OCI-LY7 (cell line): ENCODE data around the gene TRMT1. TPM values are rescaled to one million over a fixed set of nuclear protein-coding genes. Genes with fewer than 3 reads are reported as not detected.

Experiments used
- BruUV-seq: library from RNA; stranded (reverse); fragments of 400-500 nt; replicated peaks from 2 replicates; lab custom pipeline; 2021; lab: Mats Ljungman, UMichigan
- CTCF ChIA-PET: fragments of 300-600 bp; sonication (Branson Sonifier 250); formaldehyde crosslinking; loops from one replicate; lab custom pipeline; 2022; ENCODE audit warnings: antibody characterized with exemption; ENCODE audit not compliant: unreplicated experiment; lab: Charles Lee
- POLR2A ChIA-PET: fragments of 300-600 bp; sonication (Branson Sonifier 250); formaldehyde crosslinking; loops from one replicate; lab custom pipeline; 2022; ENCODE audit warnings: antibody characterized with exemption; lab: Charles Lee
- DNase-seq: peaks from one replicate; pipeline ENCODE4 v3.0.0-alpha.2; 2015; ENCODE audit warnings: low spot score
- H2AFZ ChIP-seq: fragments of 200-600 bp; sonication (generic), shearing (Covaris generic); 2 replicates; pipeline ENCODE4 v1.6.1; 2014; ENCODE audit warnings: mild to moderate bottlenecking, antibody characterized with exemption, low read length, moderate library complexity
- H3K27ac ChIP-seq: fragments of 200-600 bp; sonication (generic); 2 replicates; pipeline ENCODE4 v1.5.1; 2014; ENCODE audit warnings: mixed run types, low read depth, mild to moderate bottlenecking, moderate library complexity, low read length, inconsistent platforms; ENCODE audit not compliant: poor library complexity, severe bottlenecking
- H3K36me3 ChIP-seq: fragments of 200-600 bp; sonication (generic); 2 replicates; pipeline ENCODE4 v1.6.1; 2014; ENCODE audit warnings: mild to moderate bottlenecking, antibody characterized with exemption, low read length, moderate library complexity, mixed read lengths; ENCODE audit not compliant: insufficient read depth
- H3K4me1 ChIP-seq: fragments of 200-600 bp; sonication (generic); 2 replicates; pipeline ENCODE4 v1.5.1; 2014; ENCODE audit warnings: mild to moderate bottlenecking, low read length; ENCODE audit not compliant: insufficient read depth, poor library complexity, severe bottlenecking
- H3K4me2 ChIP-seq: fragments of 200-600 bp; sonication (generic); 2 replicates; pipeline ENCODE4 v1.6.1; 2014; ENCODE audit warnings: mild to moderate bottlenecking, low read length
- H3K4me3 ChIP-seq: fragments of 200-600 bp; sonication (generic); 2 replicates; pipeline ENCODE4 v1.5.1; 2014; ENCODE audit warnings: mild to moderate bottlenecking, low read depth, low read length; ENCODE audit not compliant: poor library complexity, severe bottlenecking
- H3K79me2 ChIP-seq: fragments of 200-600 bp; sonication (generic); 2 replicates; pipeline ENCODE4 v1.6.1; 2016; ENCODE audit warnings: low read depth, mild to moderate bottlenecking, low read length, moderate library complexity, mixed read lengths; ENCODE audit not compliant: insufficient read depth
- H3K9me2 ChIP-seq: fragments of 200-600 bp; sonication (generic); 2 replicates; pipeline ENCODE4 v1.6.1; 2016; ENCODE audit warnings: mild to moderate bottlenecking, low read length, mixed read lengths; ENCODE audit not compliant: insufficient read depth
- H3K9me3 ChIP-seq: fragments of 200-600 bp; sonication (generic); 2 replicates; pipeline ENCODE4 v1.6.1; 2014; ENCODE audit warnings: mild to moderate bottlenecking, mixed run types, low read length, mixed read lengths
- H4K20me1 ChIP-seq: fragments of 200-600 bp; sonication (generic); 2 replicates; pipeline ENCODE4 v1.6.1; 2014; ENCODE audit warnings: mild to moderate bottlenecking, antibody characterized with exemption, low read length, moderate library complexity, mixed read lengths; ENCODE audit not compliant: insufficient read depth
- EZH2phosphoT487 ChIP-seq: fragments of 200-600 bp; sonication (generic); IDR thresholded peaks from 2 replicates; pipeline ENCODE4 v1.6.1; 2018; ENCODE audit warnings: low read depth, borderline replicate concordance, mild to moderate bottlenecking, mixed run types, antibody characterized with exemption, low read length, moderate library complexity, mixed read lengths
- intact Hi-C: fragments of 100-400 bp; cut with micrococcal nuclease; formaldehyde crosslinking; loops from one replicate; pipeline ENCODE4 v1.10.0; 2022; ENCODE audit not compliant: unreplicated experiment
- total RNA-seq, 2 experiments: library from RNA; depleted of rRNA in 1 of 2; stranded (reverse); fragments of >200 nt in 1 of 2; shearing (Covaris generic) in 1 of 2; gene quantifications; 2 replicates each; pipeline ENCODE4 v1.2.3, GENCODE V29; 2014 to 2022
- TF ChIP-seq, protein P1 (sequence below): fragments of 200-600 bp; sonication (generic); conservative IDR thresholded peaks from 2 replicates; pipeline ENCODE4 v1.5.1; 2014; ENCODE audit warnings: mild to moderate bottlenecking, antibody characterized with exemption, low read length, moderate library complexity, mixed read lengths

Gene TRMT1
- total RNA-seq, 2 experiments from 2014 or later, result 50.4 to 56.8 TPM

DNA sequence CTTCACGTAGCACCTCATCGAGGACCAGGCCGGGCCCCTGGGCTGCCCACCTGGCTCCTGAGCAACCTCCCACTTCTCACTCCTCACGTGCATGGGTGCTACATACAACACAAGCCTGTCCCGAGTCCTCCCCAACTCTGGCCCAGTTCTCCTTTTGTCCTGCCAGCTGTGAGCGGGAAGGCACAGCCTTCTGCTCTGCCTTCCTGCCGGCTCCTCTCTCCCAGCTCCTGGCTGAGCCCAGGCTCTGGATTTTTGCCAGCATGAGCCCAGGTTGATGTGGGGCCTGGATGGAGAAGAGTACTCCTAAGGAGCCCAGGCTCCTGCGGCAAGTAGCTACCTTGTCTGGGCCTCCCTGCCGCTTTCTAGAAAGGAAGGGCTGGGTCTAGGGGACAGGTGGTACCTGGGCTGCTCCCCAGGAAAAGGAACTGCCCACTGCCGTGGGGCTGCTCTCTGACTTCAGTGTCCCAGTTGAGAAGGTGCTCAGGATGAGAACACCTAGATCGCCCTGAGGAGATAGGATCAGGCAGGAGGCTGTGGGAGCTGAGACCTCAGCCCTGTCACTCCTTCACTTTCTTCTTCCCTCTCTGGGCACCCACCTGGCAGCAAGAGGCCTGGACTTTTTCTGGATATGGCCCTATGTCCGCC, 37.5 kb downstream of the TRMT1 start:
- Histone ChIP-seq H3K9me2 (no peaks in the 10 kb centered on the region), H4K20me1 (no peaks in the 10 kb centered on the region), H3K4me2 (no peak overlapping the region), H3K36me3 (no peaks in the 10 kb centered on the region), H3K27ac (no peak overlapping the region), H3K79me2 (no peaks in the 10 kb centered on the region), H2AFZ (no peak overlapping the region), H3K9me3 (no peaks in the 10 kb centered on the region), H3K4me3 (no peak overlapping the region), H3K4me1 (peaks cover 6% of the 10 kb centered on the region)
- intact Hi-C loops, result no loop called here
- CTCF ChIA-PET, result no interaction called here
- no peak for DNase-seq
- POLR2A ChIA-PET, result no interaction called here
- TF ChIP-seq, protein P1, sequence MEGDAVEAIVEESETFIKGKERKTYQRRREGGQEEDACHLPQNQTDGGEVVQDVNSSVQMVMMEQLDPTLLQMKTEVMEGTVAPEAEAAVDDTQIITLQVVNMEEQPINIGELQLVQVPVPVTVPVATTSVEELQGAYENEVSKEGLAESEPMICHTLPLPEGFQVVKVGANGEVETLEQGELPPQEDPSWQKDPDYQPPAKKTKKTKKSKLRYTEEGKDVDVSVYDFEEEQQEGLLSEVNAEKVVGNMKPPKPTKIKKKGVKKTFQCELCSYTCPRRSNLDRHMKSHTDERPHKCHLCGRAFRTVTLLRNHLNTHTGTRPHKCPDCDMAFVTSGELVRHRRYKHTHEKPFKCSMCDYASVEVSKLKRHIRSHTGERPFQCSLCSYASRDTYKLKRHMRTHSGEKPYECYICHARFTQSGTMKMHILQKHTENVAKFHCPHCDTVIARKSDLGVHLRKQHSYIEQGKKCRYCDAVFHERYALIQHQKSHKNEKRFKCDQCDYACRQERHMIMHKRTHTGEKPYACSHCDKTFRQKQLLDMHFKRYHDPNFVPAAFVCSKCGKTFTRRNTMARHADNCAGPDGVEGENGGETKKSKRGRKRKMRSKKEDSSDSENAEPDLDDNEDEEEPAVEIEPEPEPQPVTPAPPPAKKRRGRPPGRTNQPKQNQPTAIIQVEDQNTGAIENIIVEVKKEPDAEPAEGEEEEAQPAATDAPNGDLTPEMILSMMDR, result no peak
- no peak for TF ChIP-seq EZH2phosphoT487
- BruUV-seq, result no TSS peak

DNA sequence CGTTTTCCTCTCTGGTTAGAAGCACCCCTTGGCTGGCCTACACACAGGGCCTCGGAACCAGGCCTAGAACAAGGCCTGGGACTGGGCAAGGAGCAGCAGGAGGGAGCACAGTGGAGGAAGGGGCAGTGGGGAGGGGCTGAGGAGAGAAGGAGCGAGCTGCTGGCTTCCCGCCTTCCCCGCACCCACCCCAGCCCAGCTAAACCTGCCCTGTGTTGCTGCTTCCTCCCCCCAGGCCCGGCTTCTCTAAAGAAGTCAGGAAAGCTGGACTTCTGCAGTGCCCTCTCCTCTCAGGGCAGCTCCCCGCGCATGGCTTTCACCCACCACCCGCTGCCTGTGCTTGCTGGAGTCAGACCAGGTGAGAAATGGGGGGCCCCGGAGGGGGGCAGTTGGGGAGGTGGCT, 38.2 kb downstream of the TRMT1 start:
- POLR2A ChIA-PET, result no interaction called here

DNA sequence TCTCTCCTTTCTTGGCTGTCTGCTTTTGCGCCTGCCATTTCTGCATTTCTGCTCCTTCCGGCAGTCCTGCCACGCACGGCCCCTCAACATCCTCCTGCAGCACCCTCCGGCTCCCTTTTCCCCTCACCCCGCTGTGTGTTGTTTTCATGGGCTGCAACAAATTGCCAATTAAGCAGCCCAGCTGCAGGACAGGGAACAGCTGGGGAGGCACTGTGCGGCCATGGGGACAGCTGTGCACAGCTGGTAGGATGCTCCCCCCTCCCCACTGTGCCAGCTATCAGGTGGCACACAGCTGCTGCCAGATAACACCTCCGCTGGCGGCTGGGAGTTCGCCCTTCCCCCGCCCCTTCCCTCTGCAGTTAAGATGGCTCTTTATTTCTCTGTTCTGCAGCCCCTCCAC, 39.3 kb downstream of the TRMT1 start:
- Histone ChIP-seq H3K36me3 (no peaks in the 10 kb centered on the region), H3K4me2 (no peak overlapping the region), H3K4me3 (no peak overlapping the region), H3K9me2 (no peaks in the 10 kb centered on the region), H3K79me2 (no peaks in the 10 kb centered on the region), H3K4me1 (peaks cover 6% of the 10 kb centered on the region), H4K20me1 (no peaks in the 10 kb centered on the region), H2AFZ (no peak overlapping the region), H3K9me3 (no peaks in the 10 kb centered on the region), H3K27ac (no peak overlapping the region)
- no peak for DNase-seq
- ChIA-PET CTCF (no interaction called here), POLR2A (interaction anchor here (0.7 kb wide), 1 partner anchor 307 kb away, joined by 3 read pairs; no protein-coding TSS in a partner anchor)
- no peak for TF ChIP-seq EZH2phosphoT487
- TF ChIP-seq, protein P1, result no peak
- no TSS peak for BruUV-seq
- intact Hi-C loops, result no loop called here

More for the DNA sequence above, 38.2 kb downstream of the TRMT1 start:
- CTCF ChIA-PET, result no interaction called here
- Histone ChIP-seq H3K36me3 (no peaks in the 10 kb centered on the region), H3K9me3 (no peaks in the 10 kb centered on the region), H3K79me2 (no peaks in the 10 kb centered on the region), H4K20me1 (no peaks in the 10 kb centered on the region), H3K4me3 (no peak overlapping the region), H2AFZ (no peak overlapping the region), H3K9me2 (no peaks in the 10 kb centered on the region), H3K27ac (no peak overlapping the region), H3K4me1 (peaks cover 6% of the 10 kb centered on the region), H3K4me2 (no peak overlapping the region)
- no peak for DNase-seq
- TF ChIP-seq, protein P1, result no peak
- TF ChIP-seq EZH2phosphoT487, result no peak
- intact Hi-C loops, result no loop called here
- no TSS peak for BruUV-seq
